Measurements from ENCODE around the gene PIAS1. TPM values are rescaled to one million over a fixed set of nuclear protein-coding genes. Genes with fewer than 3 reads are reported as not detected.

Gene PIAS1
- total RNA-seq, 2 experiments from 2014 or later = 44.1 to 59.0 TPM

DNA sequence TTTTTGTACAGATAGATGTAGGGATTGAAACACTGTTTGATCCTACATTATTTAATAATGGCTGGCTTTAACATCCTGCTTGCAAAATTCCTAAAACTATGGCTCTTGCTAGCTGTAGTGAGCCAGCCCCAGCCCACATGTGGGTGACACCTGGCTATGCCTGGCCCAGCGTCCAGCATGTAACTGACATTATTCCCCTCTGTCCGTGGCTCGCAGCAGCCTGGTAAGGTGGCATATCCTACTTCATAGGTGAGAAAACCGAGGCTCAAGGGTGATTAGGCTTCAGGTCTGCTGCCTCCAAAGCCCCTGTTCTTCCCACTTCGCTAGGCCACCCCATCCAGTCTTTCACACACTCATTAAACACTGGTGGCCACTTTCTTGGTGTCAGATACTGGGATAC is 149.4 kb downstream of the PIAS1 start:
- intact Hi-C loops (cut with micrococcal nuclease; ENCODE audit: unreplicated experiment) = no loop called here
- POLR2A ChIA-PET = no interaction called here
- no TSS peak for BruUV-seq (replicated peaks)

DNA sequence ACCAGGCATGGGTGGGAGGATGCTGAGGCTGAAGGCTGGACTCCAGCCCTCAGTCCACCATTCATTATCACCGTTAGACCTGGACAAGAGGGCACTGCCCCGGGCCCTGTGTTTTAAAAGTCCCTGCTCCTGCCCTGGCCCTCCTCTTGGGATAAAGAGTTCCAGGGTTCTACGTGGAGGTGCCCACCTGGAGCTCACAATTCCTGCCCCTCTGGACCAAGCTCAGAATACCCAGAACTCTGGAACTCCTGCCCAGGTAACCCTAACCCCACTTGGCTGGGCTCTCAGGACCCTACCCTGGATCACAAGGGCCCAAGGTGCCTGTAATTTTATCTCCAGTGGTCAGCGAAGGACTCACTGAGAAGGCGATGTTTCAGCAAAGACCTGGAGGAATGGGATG is 149.8 kb downstream of the PIAS1 start:
- Histone ChIP-seq H3K36me3 (ENCODE audit: insufficient read depth, low read length) (peaks cover 41% of the 10 kb centered on the region), H3K79me2 (ENCODE audit: insufficient read depth, low read depth, low read length) (peaks cover 25% of the 10 kb centered on the region; the same call in 1 of the 2 replicates), H3K27ac (ENCODE audit: low read depth, low read length, poor library complexity, severe bottlenecking) (no peak overlapping the region), H2AFZ (ENCODE audit: low read length) (no peak overlapping the region), H3K9me2 (ENCODE audit: insufficient read depth, low read length) (no peaks in the 10 kb centered on the region), H3K4me3 (ENCODE audit: low read depth, low read length, poor library complexity, severe bottlenecking) (no peak overlapping the region), H3K4me2 (ENCODE audit: low read length) (no peak overlapping the region), H3K9me3 (ENCODE audit: low read length) (no peaks in the 10 kb centered on the region), H4K20me1 (ENCODE audit: insufficient read depth, low read length) (no peaks in the 10 kb centered on the region), H3K4me1 (ENCODE audit: insufficient read depth, low read length, poor library complexity, severe bottlenecking) (peaks cover 33% of the 10 kb centered on the region)
- ChIA-PET POLR2A (no interaction called here), CTCF (ENCODE audit: unreplicated experiment) (no interaction called here)
- no peak for DNase-seq (ENCODE audit: low spot score)
- TF ChIP-seq EZH2phosphoT487 (IDR thresholded peaks at IDR 0.05; ENCODE audit: borderline replicate concordance, low read depth, low read length) = no peak
- no peak for TF ChIP-seq CTCF (conservative IDR thresholded peaks at IDR 0.05; ENCODE audit: low read length)
- intact Hi-C loops (cut with micrococcal nuclease; ENCODE audit: unreplicated experiment) = no loop called here
- BruUV-seq (replicated peaks) = no TSS peak

More for the DNA sequence above, 149.4 kb downstream of the PIAS1 start:
- no peaks in the 10 kb centered on the region for H3K9me2 ChIP-seq (ENCODE audit: insufficient read depth, low read length)
- CTCF ChIA-PET (ENCODE audit: unreplicated experiment) = no interaction called here
- no peaks in the 10 kb centered on the region for H3K9me3 ChIP-seq (ENCODE audit: low read length)
- no peak for DNase-seq (ENCODE audit: low spot score)
- no peak overlapping the region for H3K27ac ChIP-seq (ENCODE audit: low read depth, low read length, poor library complexity, severe bottlenecking)
- H3K4me1 ChIP-seq (ENCODE audit: insufficient read depth, low read length, poor library complexity, severe bottlenecking) = peaks cover 28% of the 10 kb centered on the region
- no peaks in the 10 kb centered on the region for H4K20me1 ChIP-seq (ENCODE audit: insufficient read depth, low read length)
- peaks cover 37% of the 10 kb centered on the region for H3K36me3 ChIP-seq (ENCODE audit: insufficient read depth, low read length)
- H3K4me2 ChIP-seq (ENCODE audit: low read length) = no peak overlapping the region
- no peak overlapping the region for H2AFZ ChIP-seq (ENCODE audit: low read length)
- TF ChIP-seq CTCF (conservative IDR thresholded peaks at IDR 0.05; ENCODE audit: low read length) = no peak
- TF ChIP-seq EZH2phosphoT487 (IDR thresholded peaks at IDR 0.05; ENCODE audit: borderline replicate concordance, low read depth, low read length) = no peak
- H3K79me2 ChIP-seq (ENCODE audit: insufficient read depth, low read depth, low read length) = peaks cover 21% of the 10 kb centered on the region; the same call in 1 of the 2 replicates
- H3K4me3 ChIP-seq (ENCODE audit: low read depth, low read length, poor library complexity, severe bottlenecking) = no peak overlapping the region

- no peak for DNase-seq (ENCODE audit: low spot score)
- peaks cover 46% of the 10 kb centered on the region for H3K36me3 ChIP-seq (ENCODE audit: insufficient read depth, low read length)
- peaks cover 29% of the 10 kb centered on the region; the same call in 1 of the 2 replicates for H3K79me2 ChIP-seq (ENCODE audit: insufficient read depth, low read depth, low read length)
- H3K4me2 ChIP-seq (ENCODE audit: low read length) = no peak overlapping the region
- ChIA-PET CTCF (ENCODE audit: unreplicated experiment) (no interaction called here), POLR2A (no interaction called here)
- no peak overlapping the region for H3K27ac ChIP-seq (ENCODE audit: low read depth, low read length, poor library complexity, severe bottlenecking)
- BruUV-seq (replicated peaks) = no TSS peak
- no peak overlapping the region for H3K4me3 ChIP-seq (ENCODE audit: low read depth, low read length, poor library complexity, severe bottlenecking)
- intact Hi-C loops (cut with micrococcal nuclease; ENCODE audit: unreplicated experiment) = no loop called here
- no peaks in the 10 kb centered on the region for H3K9me3 ChIP-seq (ENCODE audit: low read length)
- TF ChIP-seq EZH2phosphoT487 (IDR thresholded peaks at IDR 0.05; ENCODE audit: borderline replicate concordance, low read depth, low read length) (no peak), CTCF (conservative IDR thresholded peaks at IDR 0.05; ENCODE audit: low read length) (no peak)
- peaks cover 37% of the 10 kb centered on the region for H3K4me1 ChIP-seq (ENCODE audit: insufficient read depth, low read length, poor library complexity, severe bottlenecking)
- H2AFZ ChIP-seq (ENCODE audit: low read length) = no peak overlapping the region
- H3K9me2 ChIP-seq (ENCODE audit: insufficient read depth, low read length) = no peaks in the 10 kb centered on the region
- no peaks in the 10 kb centered on the region for H4K20me1 ChIP-seq (ENCODE audit: insufficient read depth, low read length)
Observed at GRCh38 chr15:68204361-68204760, 150.2 kb downstream of the PIAS1 start.
